Measurements from ENCODE around the gene RNF5. TPM values are rescaled to one million over a fixed set of nuclear protein-coding genes. Genes with fewer than 3 reads are reported as not detected.
"Not testable (repeated sequence)": the region's sequence is repeated elsewhere in the genome, so short reads cannot be mapped to it uniquely, and the experiment has no call there.

RNF5 gene
- total RNA-seq, 1 experiment from 2014 or later = 111 TPM

GRCh38 chr6:32194825-32195651 is 16.8 kb downstream of the RNF5 start:
- in situ Hi-C loops (cut with HindIII; ENCODE audit: low pct_unique_long_range_greater_than_20kb, low sequenced_read_pairs) = no loop called here
- DNase-seq (ENCODE audit: low read depth) = no peak

- in situ Hi-C loops (cut with HindIII; ENCODE audit: low pct_unique_long_range_greater_than_20kb, low sequenced_read_pairs) = no loop called here
- peak; percentile 100 for DNase-seq (ENCODE audit: low read depth)
Measured at GRCh38 chr6:32195652-32195901, 17.4 kb downstream of the RNF5 start.

- in situ Hi-C loops (cut with HindIII; ENCODE audit: low pct_unique_long_range_greater_than_20kb, low sequenced_read_pairs) = no loop called here
Measured at GRCh38 chr6:32195902-32196681, 17.9 kb downstream of the RNF5 start.

GRCh38 chr6:32196682-32197616 is 18.7 kb downstream of the RNF5 start:
- in situ Hi-C loops (cut with HindIII; ENCODE audit: low pct_unique_long_range_greater_than_20kb, low sequenced_read_pairs) = no loop called here
- DNase-seq (ENCODE audit: low read depth) = no peak

More at GRCh38 chr6:32195902-32196681, 17.9 kb downstream of the RNF5 start:
- DNase-seq (ENCODE audit: low read depth) = peak; percentile 69

DNA sequence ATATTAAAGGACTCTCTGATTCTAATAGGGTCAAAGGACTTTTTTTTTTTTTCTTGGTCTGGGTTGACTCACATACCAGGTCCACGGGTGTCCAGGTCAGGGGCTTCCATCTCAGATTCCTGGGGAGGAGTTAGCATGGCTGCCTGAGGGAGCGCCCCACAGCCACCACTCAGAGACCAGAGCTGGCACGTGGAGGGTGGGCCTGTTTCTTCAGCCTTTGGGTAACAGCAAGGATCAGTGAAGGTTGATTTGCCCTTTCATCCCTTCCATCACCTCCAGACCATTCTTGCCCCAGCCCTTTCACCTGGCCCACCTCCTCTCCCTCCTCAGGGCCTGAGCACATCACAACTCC is 20.1 kb downstream of the RNF5 start:
- in situ Hi-C loops (cut with HindIII; ENCODE audit: low pct_unique_long_range_greater_than_20kb, low sequenced_read_pairs) = no loop called here
- DNase-seq (ENCODE audit: low read depth) = no peak

DNA sequence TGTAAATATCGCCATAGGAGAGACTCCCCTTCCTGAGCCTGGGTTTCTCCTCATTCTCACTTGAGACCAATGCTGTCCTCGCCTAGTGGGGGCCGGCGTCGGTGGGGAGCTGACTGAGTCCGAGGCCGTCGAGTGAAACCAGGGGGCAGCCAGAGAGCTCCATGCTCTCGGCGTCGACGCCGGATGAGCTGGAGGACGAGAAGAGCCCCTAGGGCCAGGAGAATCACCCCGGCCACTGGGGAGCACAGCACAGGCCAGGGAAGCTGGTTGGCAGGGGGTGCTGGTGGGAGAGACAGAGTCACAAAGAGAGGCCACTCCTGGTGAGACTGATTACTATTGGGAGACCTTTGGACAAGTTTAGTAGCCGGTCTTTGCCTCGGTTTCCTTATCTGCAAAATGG is 20.7 kb downstream of the RNF5 start:
- in situ Hi-C loops (cut with HindIII; ENCODE audit: low pct_unique_long_range_greater_than_20kb, low sequenced_read_pairs) = no loop called here

DNA sequence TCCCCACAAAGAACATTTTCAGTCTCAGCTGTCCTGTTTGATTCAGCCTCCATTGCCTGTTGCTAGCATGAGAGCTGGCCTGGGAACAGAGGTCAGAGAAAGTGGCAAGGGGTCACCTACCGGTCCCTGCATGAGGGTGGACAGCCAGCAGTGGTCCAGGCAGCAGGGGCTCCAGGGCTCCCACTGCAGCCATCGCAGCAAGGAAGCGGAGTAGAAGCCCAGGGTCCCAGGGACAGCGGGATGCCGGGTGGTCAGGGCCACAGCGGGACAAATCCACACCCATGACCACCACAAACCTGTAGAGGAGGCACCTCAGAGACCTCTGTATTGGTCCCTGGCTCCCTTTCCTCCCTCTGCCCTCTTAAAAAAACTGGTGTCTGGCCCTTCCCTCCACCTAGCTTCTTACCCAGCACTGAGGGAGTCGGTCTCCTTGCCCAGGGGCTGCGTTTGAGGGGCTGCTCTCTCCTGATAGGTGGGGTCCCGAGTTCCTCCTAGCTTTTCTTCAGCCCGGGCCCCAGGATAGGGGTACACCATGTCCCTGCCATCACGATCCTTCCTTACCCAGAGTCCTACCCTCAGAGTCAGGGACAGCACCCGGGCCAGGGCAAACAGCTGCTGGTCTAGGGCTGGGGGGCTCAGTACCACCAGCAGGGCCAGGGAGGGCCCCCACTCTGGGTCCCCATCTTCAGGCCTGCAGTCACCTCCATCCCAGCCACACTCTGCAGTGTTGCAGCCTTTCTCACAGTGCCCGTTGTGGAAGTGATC is 22.7 kb downstream of the RNF5 start:
- in situ Hi-C loops (cut with HindIII; ENCODE audit: low pct_unique_long_range_greater_than_20kb, low sequenced_read_pairs) = no loop called here
- no peak for DNase-seq (ENCODE audit: low read depth)

More for the DNA sequence above, 20.7 kb downstream of the RNF5 start:
- no peak for DNase-seq (ENCODE audit: low read depth)

- in situ Hi-C loops (cut with HindIII; ENCODE audit: low pct_unique_long_range_greater_than_20kb, low sequenced_read_pairs) = no loop called here
- no peak for DNase-seq (ENCODE audit: low read depth)
Measured at GRCh38 chr6:32202186-32202585, 24.0 kb downstream of the RNF5 start.

DNA sequence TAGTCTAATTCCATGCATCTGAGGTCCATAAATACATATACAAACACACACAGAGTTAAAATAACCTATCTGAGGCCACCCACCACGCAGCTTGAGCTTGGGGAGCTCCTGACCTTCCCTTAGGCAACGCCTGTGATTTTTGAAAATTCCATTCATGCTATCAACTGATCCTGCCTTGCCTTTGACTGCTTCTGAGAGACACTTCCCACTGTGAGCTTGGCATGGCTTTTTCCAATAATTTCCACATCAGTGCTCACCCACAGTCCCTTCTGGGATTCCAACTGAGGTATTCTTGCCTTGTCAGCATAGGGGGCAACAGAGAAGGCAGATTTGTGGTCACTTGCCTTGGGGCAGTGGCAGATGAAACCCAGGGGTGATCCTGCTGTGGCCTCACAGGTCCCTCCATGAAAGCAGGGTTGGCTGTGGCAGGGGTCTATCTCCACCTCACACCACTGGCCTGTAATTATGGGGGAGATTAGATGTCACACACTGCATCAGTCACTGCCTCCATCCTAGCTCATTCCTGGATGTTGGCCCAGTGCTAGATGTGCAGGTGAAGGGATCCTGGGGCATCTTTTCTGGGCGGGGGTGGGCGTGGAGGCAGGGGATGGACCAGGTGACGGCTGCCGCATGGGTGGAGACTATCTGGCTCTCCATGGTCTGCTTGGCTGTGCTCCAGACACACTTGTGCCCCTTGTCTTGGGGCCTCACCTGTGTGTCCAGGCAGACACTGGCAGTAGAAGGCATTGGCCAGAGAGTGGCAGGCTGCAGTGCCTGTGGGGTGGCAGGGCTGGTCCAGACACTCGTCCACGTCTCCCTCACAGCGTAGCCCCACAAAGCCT is 25.4 kb downstream of the RNF5 start:
- in situ Hi-C loops (cut with HindIII; ENCODE audit: low pct_unique_long_range_greater_than_20kb, low sequenced_read_pairs) = no loop called here
- no peak for DNase-seq (ENCODE audit: low read depth)

GRCh38 chr6:32204268-32204715 is 26.1 kb downstream of the RNF5 start:
- DNase-seq (ENCODE audit: low read depth) = no peak
- in situ Hi-C loops (cut with HindIII; ENCODE audit: low pct_unique_long_range_greater_than_20kb, low sequenced_read_pairs) = no loop called here

- no peak for DNase-seq (ENCODE audit: low read depth)
- in situ Hi-C loops (cut with HindIII; ENCODE audit: low pct_unique_long_range_greater_than_20kb, low sequenced_read_pairs) = no loop called here
Measured at GRCh38 chr6:32208996-32209395, 30.8 kb downstream of the RNF5 start.

DNA sequence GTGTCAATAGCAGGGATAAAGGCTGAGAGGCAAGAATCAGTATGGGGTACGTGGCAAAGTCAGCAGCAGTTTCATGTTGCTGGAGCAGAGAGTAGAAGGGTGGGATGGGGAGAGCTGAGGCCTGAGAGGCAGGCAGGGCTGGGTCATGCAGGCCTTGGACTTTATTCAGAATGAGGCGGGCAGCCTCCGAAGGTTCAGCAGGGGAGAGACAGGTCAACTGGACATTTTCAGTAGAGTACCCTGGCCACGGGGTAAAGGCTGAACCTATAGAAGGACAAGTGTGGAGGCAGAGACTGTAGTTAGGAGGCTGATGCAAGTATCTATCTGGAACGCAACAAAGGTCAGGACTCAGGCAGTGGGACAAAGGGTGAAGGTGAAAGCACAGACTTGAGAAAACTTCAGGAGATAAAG is 32.0 kb downstream of the RNF5 start:
- no peak for DNase-seq (ENCODE audit: low read depth)
- in situ Hi-C loops (cut with HindIII; ENCODE audit: low pct_unique_long_range_greater_than_20kb, low sequenced_read_pairs) = no loop called here

- in situ Hi-C loops (cut with HindIII; ENCODE audit: low pct_unique_long_range_greater_than_20kb, low sequenced_read_pairs) = not testable (repeated sequence)
Measured at GRCh38 chr6:32211432-32211831, 33.2 kb downstream of the RNF5 start.

DNA sequence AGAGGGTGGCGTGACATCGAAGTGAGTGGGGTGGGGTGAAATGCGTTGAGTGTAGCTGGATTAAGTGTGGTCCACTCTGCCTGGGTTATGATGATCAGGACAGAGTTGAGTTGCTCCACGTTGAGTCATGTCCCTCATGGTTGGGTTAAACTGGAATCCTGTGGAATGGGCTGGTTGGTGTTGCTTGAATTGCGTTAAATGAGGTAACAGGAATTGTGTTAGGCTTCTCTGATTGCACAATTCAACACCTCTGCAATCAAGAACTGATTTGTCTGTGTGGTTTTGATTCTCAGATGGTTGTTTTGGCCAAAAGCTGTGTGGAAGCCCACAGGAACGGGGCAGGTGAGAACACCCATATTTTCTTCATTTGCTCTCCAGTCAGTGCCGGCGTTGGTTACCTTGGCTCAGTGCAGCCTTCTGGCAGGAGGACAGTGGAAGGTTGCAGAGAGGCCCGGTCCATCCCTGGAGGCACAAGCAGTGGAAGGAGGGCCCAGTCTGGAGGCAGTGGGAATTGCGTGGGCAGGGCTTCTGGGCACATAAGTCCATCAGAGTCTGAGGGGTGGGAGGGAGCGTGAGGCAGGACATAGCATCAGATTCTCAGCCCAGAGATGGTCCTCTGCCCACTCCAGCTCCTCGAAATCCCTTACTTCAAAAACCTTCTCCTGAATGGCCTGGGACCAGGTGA is 34.0 kb downstream of the RNF5 start:
- in situ Hi-C loops (cut with HindIII; ENCODE audit: low pct_unique_long_range_greater_than_20kb, low sequenced_read_pairs) = no loop called here
- no peak for DNase-seq (ENCODE audit: low read depth)

More at GRCh38 chr6:32211432-32211831, 33.2 kb downstream of the RNF5 start:
- DNase-seq (ENCODE audit: low read depth) = not testable (repeated sequence)

DNA sequence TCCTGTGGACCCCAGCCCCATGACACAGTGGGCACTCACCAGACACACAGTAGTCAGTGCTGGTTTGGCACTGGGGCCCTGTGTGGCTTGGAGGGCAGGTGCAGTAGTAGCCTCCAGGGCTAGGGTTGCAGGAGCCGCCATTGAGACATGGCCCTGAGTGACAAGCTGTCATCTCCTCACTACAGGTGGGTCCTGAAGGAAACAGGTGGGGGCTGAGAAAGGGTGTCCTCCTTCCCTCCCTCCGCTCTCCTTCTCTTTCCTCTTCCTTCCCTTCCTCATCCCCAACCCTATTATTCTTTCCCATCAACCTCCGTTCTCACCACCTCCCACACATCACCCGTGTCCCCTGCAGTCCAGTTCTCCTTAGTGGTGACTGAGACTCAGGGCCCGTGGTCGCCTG is 35.4 kb downstream of the RNF5 start:
- in situ Hi-C loops (cut with HindIII; ENCODE audit: low pct_unique_long_range_greater_than_20kb, low sequenced_read_pairs) = no loop called here
- no peak for DNase-seq (ENCODE audit: low read depth)

GRCh38 chr6:32214126-32214525 is 35.9 kb downstream of the RNF5 start:
- in situ Hi-C loops (cut with HindIII; ENCODE audit: low pct_unique_long_range_greater_than_20kb, low sequenced_read_pairs) = no loop called here
- no peak for DNase-seq (ENCODE audit: low read depth)

DNA sequence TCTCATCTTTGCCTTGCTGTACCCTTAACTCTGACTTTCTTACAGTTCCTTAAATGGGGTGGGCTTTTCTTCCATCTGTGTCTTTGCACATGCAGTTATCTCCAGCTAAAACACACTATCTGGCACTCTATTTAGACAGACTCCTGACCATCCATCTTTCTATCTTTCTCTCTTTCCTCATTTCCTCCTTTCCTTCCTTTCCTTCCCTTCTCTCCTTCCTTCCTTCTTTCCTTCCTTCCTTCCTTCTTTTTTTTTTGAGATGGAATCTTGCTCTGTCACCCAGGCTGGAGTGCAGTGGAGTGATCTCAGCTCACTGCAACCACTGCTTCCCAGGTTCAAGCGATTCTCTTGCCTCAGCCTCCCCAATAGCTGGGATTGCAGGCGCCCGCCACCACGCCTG is 37.4 kb downstream of the RNF5 start:
- DNase-seq (ENCODE audit: low read depth) = no peak
- in situ Hi-C loops (cut with HindIII; ENCODE audit: low pct_unique_long_range_greater_than_20kb, low sequenced_read_pairs) = no loop called here
